Jurkat, Clone E6-1 (cell line): ENCODE measurements around the gene RSPRY1.
A peak's percentile ranks its signal among the peaks of the same experiment; 100 is the strongest.

ENCODE experiments used
- DNase-seq: peaks from one replicate; pipeline ENCODE4 v3.0.0-alpha.2; 2011; ENCODE audit warnings: low read depth, low spot score
- H3K4me3 ChIP-seq: 2 replicates; pipeline ENCODE4 v1.5.1; 2011; ENCODE audit warnings: mild to moderate bottlenecking, low read length, control low read depth, moderate library complexity

RSPRY1 gene

GRCh38 chr16:57151369-57151768 lies 34.8 kb upstream of the RSPRY1 start:
- no peak overlapping the region for H3K4me3 ChIP-seq
- no peak for DNase-seq

- H3K4me3 ChIP-seq = no peak overlapping the region
- DNase-seq = no peak
Measured at GRCh38 chr16:57152096-57153093, 33.7 kb upstream of the RSPRY1 start.

GRCh38 chr16:57153841-57154240 lies 32.3 kb upstream of the RSPRY1 start:
- no peak for DNase-seq
- H3K4me3 ChIP-seq = no peak overlapping the region

GRCh38 chr16:57155702-57156350 lies 30.3 kb upstream of the RSPRY1 start:
- no peak for DNase-seq
- no peak overlapping the region for H3K4me3 ChIP-seq

- no peak for DNase-seq
- H3K4me3 ChIP-seq = no peak overlapping the region
Measured at GRCh38 chr16:57156351-57156703, 29.8 kb upstream of the RSPRY1 start.

GRCh38 chr16:57157533-57157932 lies 28.6 kb upstream of the RSPRY1 start:
- no peak for DNase-seq
- H3K4me3 ChIP-seq = no peak overlapping the region

GRCh38 chr16:57159447-57159846 lies 26.7 kb upstream of the RSPRY1 start:
- no peak overlapping the region for H3K4me3 ChIP-seq
- DNase-seq = no peak

GRCh38 chr16:57163842-57164241 lies 22.3 kb upstream of the RSPRY1 start:
- no peak for DNase-seq
- H3K4me3 ChIP-seq = no peak overlapping the region

- H3K4me3 ChIP-seq = no peak overlapping the region
- DNase-seq = no peak
Measured at GRCh38 chr16:57165483-57165882, 20.6 kb upstream of the RSPRY1 start.

GRCh38 chr16:57165938-57166337 lies 20.2 kb upstream of the RSPRY1 start:
- DNase-seq = peak; percentile 55

GRCh38 chr16:57166451-57166850 lies 19.7 kb upstream of the RSPRY1 start:
- H3K4me3 ChIP-seq = no peak overlapping the region
- DNase-seq = no peak

More at GRCh38 chr16:57165938-57166337, 20.2 kb upstream of the RSPRY1 start:
- no peak overlapping the region for H3K4me3 ChIP-seq

GRCh38 chr16:57166951-57167350 lies 19.2 kb upstream of the RSPRY1 start:
- no peak overlapping the region for H3K4me3 ChIP-seq
- DNase-seq = no peak

GRCh38 chr16:57167538-57167937 lies 18.6 kb upstream of the RSPRY1 start:
- H3K4me3 ChIP-seq = no peak overlapping the region
- no peak for DNase-seq

- no peak overlapping the region for H3K4me3 ChIP-seq
- DNase-seq = peak; percentile 68
Measured at GRCh38 chr16:57167953-57168352, 18.2 kb upstream of the RSPRY1 start.

- no peak for DNase-seq
- no peak overlapping the region for H3K4me3 ChIP-seq
Measured at GRCh38 chr16:57169327-57169726, 16.8 kb upstream of the RSPRY1 start.

- no peak overlapping the region for H3K4me3 ChIP-seq
- no peak for DNase-seq
Measured at GRCh38 chr16:57172721-57173290, 13.3 kb upstream of the RSPRY1 start.

- no peak for DNase-seq
- no peak overlapping the region for H3K4me3 ChIP-seq
Measured at GRCh38 chr16:57175896-57176295, 10.2 kb upstream of the RSPRY1 start.

GRCh38 chr16:57178196-57178595 lies 7.9 kb upstream of the RSPRY1 start:
- no peak for DNase-seq
- no peak overlapping the region for H3K4me3 ChIP-seq

GRCh38 chr16:57178793-57179212 lies 7.3 kb upstream of the RSPRY1 start:
- H3K4me3 ChIP-seq = no peak overlapping the region
- no peak for DNase-seq

- no peak overlapping the region for H3K4me3 ChIP-seq
- DNase-seq = no peak
Measured at GRCh38 chr16:57179215-57179828, 6.8 kb upstream of the RSPRY1 start.
